PC-3 (cell line): ENCODE results near the gene SCLY. TPM values are rescaled to one million over a fixed set of nuclear protein-coding genes. Genes with fewer than 3 reads are reported as not detected.

Source experiments
- ATAC-seq: fragments of 200-7000 bp; cut with Tn5 transposase; 2 replicates; pipeline ENCODE4 v1.9.1; 2020; ENCODE audit warnings: mild to moderate bottlenecking, moderate library complexity
- BruUV-seq: library from RNA; stranded (reverse); fragments of 400-500 nt; replicated peaks from 2 replicates; lab custom pipeline; 2021; lab: Mats Ljungman, UMichigan
- CTCF ChIA-PET: fragments of 300-600 bp; sonication (Branson Sonifier 250); formaldehyde crosslinking; loops from one replicate; lab custom pipeline; 2022; ENCODE audit warnings: antibody characterized with exemption; lab: Charles Lee
- POLR2A ChIA-PET: fragments of 300-600 bp; sonication (Branson Sonifier 250); formaldehyde crosslinking; loops from one replicate; lab custom pipeline; 2022; ENCODE audit warnings: antibody characterized with exemption; ENCODE audit not compliant: unreplicated experiment; lab: Charles Lee
- DNase-seq: peaks from one replicate; pipeline ENCODE4 v3.0.0-alpha.2; 2015
- H2AFZ ChIP-seq: fragments of 300-600 bp; sonication (generic); 2 replicates; pipeline ENCODE4 v1.6.0; 2016; ENCODE audit warnings: antibody characterized with exemption, low read length
- H3F3A ChIP-seq: fragments of 300-600 bp; sonication (generic); one replicate; pipeline ENCODE4 v1.6.0; 2017; ENCODE audit warnings: antibody characterized with exemption, low read length, control low read depth, mild to moderate bottlenecking; ENCODE audit not compliant: unreplicated experiment
- H3K27ac ChIP-seq: fragments of 300-600 bp; sonication (generic); 2 replicates; pipeline ENCODE4 v1.5.1; 2016; ENCODE audit warnings: mild to moderate bottlenecking, low read length
- H3K27me3 ChIP-seq: fragments of 300-600 bp; sonication (generic); 2 replicates; pipeline ENCODE4 v1.6.1; 2016; ENCODE audit warnings: low read length, mixed read lengths
- H3K36me3 ChIP-seq: fragments of 300-600 bp; sonication (generic); 2 replicates; pipeline ENCODE4 v1.6.1; 2016; ENCODE audit warnings: low read depth, mixed run types, low read length, mixed read lengths
- H3K4me1 ChIP-seq: fragments of 300-600 bp; sonication (generic); 2 replicates; pipeline ENCODE4 v1.5.1; 2016; ENCODE audit warnings: low read length; ENCODE audit not compliant: insufficient read depth
- H3K4me2 ChIP-seq: fragments of 300-600 bp; sonication (generic); 2 replicates; pipeline ENCODE4 v1.6.0; 2016; ENCODE audit warnings: low read length
- H3K4me3 ChIP-seq: fragments of 300-600 bp; sonication (generic); 2 replicates; pipeline ENCODE4 v1.5.1; 2016; ENCODE audit warnings: mild to moderate bottlenecking, low read length, mixed read lengths
- H3K79me2 ChIP-seq: fragments of 300-600 bp; sonication (generic); 2 replicates; pipeline ENCODE4 v1.6.1; 2017; ENCODE audit warnings: low read length, mixed read lengths
- H3K9ac ChIP-seq: fragments of 300-600 bp; sonication (generic); 2 replicates; pipeline ENCODE4 v1.6.0; 2016; ENCODE audit warnings: mild to moderate bottlenecking, low read length
- H3K9me2 ChIP-seq: fragments of 300-600 bp; sonication (generic); replicated peaks from 2 replicates; pipeline ENCODE4 v1.6.1; 2016; ENCODE audit warnings: mixed run types, low read length, mixed read lengths
- H3K9me3 ChIP-seq: fragments of 300-600 bp; sonication (generic); 2 replicates; pipeline ENCODE4 v1.6.1; 2016; ENCODE audit warnings: low read length, mixed read lengths
- H4K20me1 ChIP-seq: fragments of 300-600 bp; sonication (generic); 2 replicates; pipeline ENCODE4 v1.6.1; 2016; ENCODE audit warnings: low read length, mixed read lengths
- CTCF ChIP-seq: fragments of 300-600 bp; sonication (generic); conservative IDR thresholded peaks from 2 replicates; pipeline ENCODE4 v1.5.1; 2017; ENCODE audit warnings: antibody characterized with exemption, low read depth, mild to moderate bottlenecking, low read length
- EZH2 ChIP-seq: fragments of 300-600 bp; sonication (generic); IDR thresholded peaks from one replicate; pipeline ENCODE4 v1.6.1; 2017; ENCODE audit warnings: antibody characterized with exemption, mild to moderate bottlenecking, low read length; ENCODE audit not compliant: unreplicated experiment
- EZH2phosphoT487 ChIP-seq: fragments of 300-600 bp; sonication (generic); IDR thresholded peaks from 2 replicates; pipeline ENCODE4 v1.6.1; 2018; ENCODE audit warnings: mild to moderate bottlenecking, antibody characterized with exemption, low read length, borderline replicate concordance
- intact Hi-C: fragments of 100-400 bp; cut with micrococcal nuclease; formaldehyde crosslinking; loops from 2 replicates; pipeline ENCODE4 v1.9.0; 2023
- total RNA-seq: library from RNA; depleted of rRNA; stranded (reverse); fragments of >200 nt; gene quantifications from 2 replicates; pipeline ENCODE4 v1.2.3, GENCODE V29; 2014

The SCLY gene
- total RNA-seq, 1 experiment from 2014 or later, result 23.1 TPM

- no peak for ATAC-seq
- no peaks in the 10 kb centered on the region for H3F3A ChIP-seq
- intact Hi-C loops, result no loop called here
- peaks cover 9% of the 10 kb centered on the region for H3K36me3 ChIP-seq
- DNase-seq, result no peak
- no peaks in the 10 kb centered on the region for H3K9me2 ChIP-seq
- BruUV-seq, result no TSS peak
- no peak overlapping the region for H3K27ac ChIP-seq
- H2AFZ ChIP-seq, result no peak overlapping the region
- CTCF ChIA-PET, result no interaction called here
- no peak overlapping the region for H3K9ac ChIP-seq
- H3K4me2 ChIP-seq, result no peak overlapping the region
- no peaks in the 10 kb centered on the region for H3K79me2 ChIP-seq
- TF ChIP-seq EZH2 (no peak), CTCF (no peak), EZH2phosphoT487 (no peak)
- no peaks in the 10 kb centered on the region for H4K20me1 ChIP-seq
- no peaks in the 10 kb centered on the region for H3K9me3 ChIP-seq
- POLR2A ChIA-PET, result no interaction called here
- no peak overlapping the region for H3K4me3 ChIP-seq
- H3K4me1 ChIP-seq, result peaks cover 6% of the 10 kb centered on the region; the same call in 1 of the 2 replicates
- no peaks in the 10 kb centered on the region for H3K27me3 ChIP-seq
These were observed 24.0 kb downstream of the SCLY start for GRCh38 chr2:238084761-238085160.

- Histone ChIP-seq H3F3A (no peaks in the 10 kb centered on the region), H4K20me1 (no peaks in the 10 kb centered on the region), H3K4me1 (no peaks in the 10 kb centered on the region), H3K9me2 (no peaks in the 10 kb centered on the region), H3K4me2 (no peak overlapping the region), H3K9me3 (no peaks in the 10 kb centered on the region), H3K27ac (no peak overlapping the region), H2AFZ (no peak overlapping the region), H3K4me3 (no peak overlapping the region), H3K9ac (no peak overlapping the region), H3K79me2 (no peaks in the 10 kb centered on the region), H3K36me3 (peaks cover 9% of the 10 kb centered on the region; the same call in 1 of the 2 replicates), H3K27me3 (no peaks in the 10 kb centered on the region)
- TF ChIP-seq CTCF, result no peak
- no peak for TF ChIP-seq EZH2phosphoT487
- no peak for TF ChIP-seq EZH2
- DNase-seq (no peak), ATAC-seq (no peak)
- no TSS peak for BruUV-seq
- ChIA-PET CTCF (no interaction called here), POLR2A (no interaction called here)
- intact Hi-C loops, result no loop called here
These were observed 25.1 kb downstream of the SCLY start for GRCh38 chr2:238085899-238086298.

GRCh38 chr2:238087211-238087610 lies 26.4 kb downstream of the SCLY start:
- Histone ChIP-seq H2AFZ (no peak overlapping the region), H3K4me3 (no peak overlapping the region), H4K20me1 (no peaks in the 10 kb centered on the region), H3K27ac (no peak overlapping the region), H3K36me3 (peaks cover 4% of the 10 kb centered on the region; the same call in 1 of the 2 replicates), H3K9me3 (no peaks in the 10 kb centered on the region), H3K9ac (no peak overlapping the region), H3K9me2 (no peaks in the 10 kb centered on the region), H3K4me1 (no peaks in the 10 kb centered on the region), H3K4me2 (no peak overlapping the region), H3F3A (no peaks in the 10 kb centered on the region), H3K79me2 (no peaks in the 10 kb centered on the region), H3K27me3 (no peaks in the 10 kb centered on the region)
- ChIA-PET POLR2A (no interaction called here), CTCF (no interaction called here)
- TF ChIP-seq CTCF (no peak), EZH2phosphoT487 (no peak), EZH2 (no peak)
- intact Hi-C loops, result no loop called here
- ATAC-seq, result no peak
- no peak for DNase-seq
- no TSS peak for BruUV-seq
